HG02970 (cell line): ENCODE data around the gene ZNF674.
"Not testable (repeated sequence)": the region's sequence is repeated elsewhere in the genome, so short reads cannot be mapped to it uniquely, and the experiment has no call there.

Experiments used
- ATAC-seq: cut with Tn5 transposase; IDR thresholded peaks from one replicate; pipeline ENCODE4 v1.9.1; 2021; ENCODE audit warnings: mild to moderate bottlenecking, moderate library complexity, moderate number of reproducible peaks; ENCODE audit not compliant: unreplicated experiment, low FRiP score

ZNF674 gene

DNA sequence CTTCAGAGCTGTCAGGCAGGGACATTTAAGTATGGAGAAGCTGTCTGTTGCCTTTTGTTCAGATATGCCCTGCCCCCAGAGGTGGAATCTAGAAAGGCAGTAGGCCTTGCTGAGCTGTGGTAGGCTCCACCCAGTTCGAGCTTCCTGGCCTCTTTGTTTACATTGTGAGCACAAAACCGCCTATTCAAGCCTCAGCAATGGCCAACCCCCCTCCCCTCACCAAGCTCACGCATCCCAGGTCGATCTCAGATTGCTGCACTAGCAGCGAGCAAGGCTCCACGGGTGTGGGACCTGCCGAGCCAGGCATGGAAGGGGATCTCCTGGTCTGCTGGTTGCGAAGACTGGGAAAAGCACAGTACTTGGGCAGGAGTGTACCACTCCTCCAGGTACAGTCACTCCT is 59.3 kb downstream of the ZNF674 start:
- ATAC-seq, result no peak

DNA sequence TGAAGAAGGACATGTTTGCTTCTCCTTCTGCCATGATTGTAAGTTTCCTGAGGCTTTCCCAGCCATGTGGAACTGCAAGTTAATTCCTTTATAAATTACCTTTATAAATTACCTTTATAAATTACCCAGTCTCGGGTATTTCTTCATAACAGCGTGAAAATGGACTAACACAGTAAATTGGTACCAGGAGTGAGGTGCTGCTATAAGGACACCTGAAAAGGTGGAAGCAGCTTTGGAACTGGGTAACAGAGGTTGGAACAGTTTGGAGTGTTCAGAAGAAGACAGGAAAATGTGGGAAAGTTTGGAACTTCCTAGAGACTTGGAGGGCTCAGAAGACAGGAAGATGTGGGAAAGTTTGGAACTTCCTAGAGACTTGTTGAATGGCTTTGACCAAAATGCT is 66.6 kb downstream of the ZNF674 start:
- ATAC-seq, result not testable (repeated sequence)

DNA sequence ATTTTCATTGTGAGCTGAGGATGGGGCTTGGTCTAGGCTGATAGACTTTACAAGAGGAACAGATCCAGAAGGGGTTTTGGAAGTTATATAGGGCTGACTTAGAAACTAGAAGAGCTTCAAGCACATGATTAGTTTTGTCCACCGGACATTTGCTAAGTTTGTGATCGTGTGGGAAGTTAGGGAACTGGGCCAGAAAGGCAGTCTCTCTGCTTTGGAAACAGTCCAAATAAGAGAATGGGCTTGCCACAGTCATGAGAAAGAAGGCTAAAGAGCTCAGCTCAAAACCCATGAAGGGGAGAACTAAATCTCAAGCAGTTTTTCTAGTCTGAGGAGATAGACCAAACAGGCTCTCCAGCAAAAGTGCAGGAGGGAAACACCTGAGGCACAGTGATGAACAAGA is 67.8 kb downstream of the ZNF674 start:
- ATAC-seq, result no peak

DNA sequence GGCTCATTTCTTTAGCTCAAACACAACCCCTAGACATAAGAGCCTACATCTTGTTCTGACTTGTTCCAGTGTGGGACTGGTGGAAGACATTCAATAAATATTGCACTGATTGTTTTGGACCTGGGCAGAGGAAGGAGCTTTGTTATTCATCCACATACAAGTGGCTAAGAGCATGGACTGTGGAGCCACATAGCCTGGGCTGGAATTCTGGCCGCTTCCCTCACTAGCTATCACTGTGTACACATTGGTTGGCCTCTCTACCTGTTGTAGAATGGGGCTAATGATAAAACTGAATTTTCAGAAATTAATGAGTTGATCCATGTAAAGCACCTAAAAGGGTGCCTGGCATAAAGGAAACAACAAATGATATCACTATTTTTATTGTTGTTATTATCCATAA is 80.0 kb downstream of the ZNF674 start:
- ATAC-seq, result no peak

DNA sequence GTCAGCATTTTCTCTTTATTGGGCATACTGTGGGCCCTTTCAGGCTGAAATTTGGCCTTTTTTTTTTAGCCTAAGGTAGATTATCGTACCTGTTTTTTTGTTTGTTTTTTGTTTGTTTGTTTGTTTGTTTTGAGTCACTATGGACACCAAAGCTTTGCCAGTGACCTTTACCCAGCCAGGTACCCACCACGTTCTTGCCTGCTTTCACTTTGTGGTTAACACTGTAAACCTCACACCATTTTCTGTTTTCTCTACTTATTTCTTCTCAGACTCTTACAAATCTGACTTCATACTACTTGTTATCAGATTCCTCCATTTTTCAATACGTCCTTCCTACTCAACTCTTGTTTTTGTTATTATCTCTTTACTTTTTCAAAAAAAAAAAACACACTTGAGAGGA is 81.5 kb downstream of the ZNF674 start:
- ATAC-seq, result no peak

DNA sequence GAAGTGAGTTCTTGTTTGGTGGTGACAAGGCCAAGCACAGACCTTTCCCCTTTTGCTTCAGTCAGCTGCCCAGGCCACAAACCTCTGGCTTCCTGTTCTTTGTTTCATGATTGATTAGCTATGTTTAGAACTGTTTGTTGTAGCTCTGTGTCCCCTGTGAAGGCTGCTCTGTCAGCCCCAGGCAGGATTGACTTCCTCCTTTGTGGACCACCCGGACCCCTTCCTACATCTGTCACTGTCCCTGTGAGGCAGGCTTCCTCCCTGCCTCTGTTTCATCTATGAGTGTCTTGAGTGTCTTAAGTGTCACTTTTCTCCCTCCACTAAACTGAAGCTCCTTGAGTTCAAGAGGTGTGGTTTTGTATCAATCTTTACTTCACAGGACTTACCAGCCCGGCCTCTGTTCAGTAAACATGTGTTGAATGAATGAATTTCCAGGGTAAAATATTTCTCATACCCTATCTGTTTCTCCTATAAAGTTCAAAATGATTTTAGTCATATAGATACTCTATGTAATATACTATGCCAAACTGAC is 83.5 kb downstream of the ZNF674 start:
- ATAC-seq, result no peak

DNA sequence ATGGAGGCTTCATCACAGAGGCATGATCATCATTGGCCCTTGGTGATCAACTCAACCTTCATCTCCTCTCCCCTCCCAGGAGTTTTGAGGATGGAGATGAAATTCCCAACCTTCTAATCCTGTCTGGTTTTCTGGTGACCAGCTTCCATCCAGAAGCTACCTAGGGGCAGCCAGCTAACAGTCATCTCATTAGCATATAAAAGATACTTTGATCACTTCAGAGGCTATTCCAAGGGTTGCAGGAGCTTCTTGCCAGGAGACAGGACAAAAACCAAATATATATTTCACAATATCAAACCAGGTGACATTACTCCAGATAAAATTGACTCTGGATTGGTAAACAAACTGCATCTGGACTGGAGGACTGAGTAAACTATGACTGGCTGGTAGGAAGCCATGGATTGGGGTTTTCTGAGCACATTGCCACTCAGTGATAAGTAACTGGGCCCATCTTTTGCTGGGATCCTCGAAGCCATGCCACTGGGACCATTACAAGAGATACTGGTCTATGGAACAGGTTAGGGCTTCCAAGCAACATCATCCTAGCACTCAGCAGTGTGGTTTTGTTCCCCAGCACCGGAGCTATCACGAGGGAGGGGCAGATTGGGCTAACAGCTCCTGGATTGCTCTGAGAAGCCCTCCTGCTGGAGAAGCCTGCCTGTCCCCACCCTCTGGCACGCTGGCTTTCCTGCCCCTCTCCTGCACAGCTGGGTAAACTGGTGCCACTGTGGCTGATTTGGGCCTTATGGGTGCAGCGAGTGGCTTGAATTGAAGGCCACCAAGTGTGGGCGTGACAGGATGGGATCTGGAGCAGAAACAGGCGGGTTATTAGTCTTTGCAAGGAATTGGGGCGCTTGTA is 84.2 kb downstream of the ZNF674 start:
- ATAC-seq, result not testable (repeated sequence)

DNA sequence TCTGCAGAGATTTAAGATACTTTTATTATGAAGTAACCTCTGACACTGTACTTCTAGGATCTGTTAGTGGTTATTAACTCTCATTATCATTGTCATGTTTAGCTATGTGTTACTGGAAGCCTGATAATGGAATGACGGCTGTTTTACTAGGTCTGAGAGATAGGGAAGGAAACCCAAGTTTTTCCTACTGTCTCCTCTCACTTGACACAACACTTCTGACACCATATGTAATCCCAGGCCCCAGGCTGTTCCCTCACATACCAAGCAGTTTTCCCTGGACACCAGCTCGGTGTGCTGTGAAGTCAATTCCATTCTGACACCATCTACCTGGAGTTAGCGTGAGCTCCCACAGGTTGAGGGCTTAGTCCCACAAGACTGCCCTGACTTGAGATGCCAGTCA is 85.6 kb downstream of the ZNF674 start:
- ATAC-seq, result no peak

DNA sequence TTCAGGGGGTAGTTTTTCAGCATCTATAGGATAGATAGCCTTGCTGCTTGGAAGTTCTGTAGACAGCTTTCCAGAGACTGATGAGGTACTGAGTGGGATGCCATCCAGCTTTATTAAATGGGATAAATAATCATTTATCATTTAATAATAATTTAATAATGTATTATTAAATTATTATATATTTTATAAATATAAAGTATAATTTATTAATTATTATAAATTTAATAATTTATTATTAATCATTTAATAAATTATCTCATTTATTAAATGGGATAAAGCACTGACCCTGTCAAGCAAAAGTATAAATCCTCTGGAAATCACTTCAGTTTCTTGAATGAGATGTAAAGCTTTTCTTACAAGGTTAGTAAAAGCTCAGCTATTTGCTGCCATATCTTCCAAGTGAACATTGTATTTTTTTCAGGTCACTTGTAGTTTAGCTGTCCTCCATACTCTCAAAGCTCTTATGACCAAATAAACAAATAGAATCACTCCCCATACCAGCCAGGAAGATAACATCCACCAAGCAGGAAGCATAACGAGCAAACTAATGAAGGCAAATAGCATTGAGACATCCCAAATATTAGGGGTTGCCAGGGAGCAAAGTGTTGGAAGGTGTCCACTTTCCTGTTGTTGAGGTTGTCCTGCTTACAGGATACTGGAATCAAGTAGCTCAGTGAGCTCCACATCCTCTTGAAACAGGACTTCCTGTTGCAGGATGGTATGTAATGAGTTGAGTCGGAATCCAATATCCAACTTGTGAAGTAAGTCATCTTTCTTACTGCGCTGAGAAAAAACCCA is 88.9 kb downstream of the ZNF674 start:
- ATAC-seq, result no peak
